Nephron progenitor cell (in vitro differentiated cells): ENCODE data around the gene S100A11.

Experiments used
- DNase-seq: peaks from one replicate; pipeline ENCODE4 v3.0.0; 2021
- H3K27ac Mint-ChIP-seq: 2 replicates; pipeline ENCODE4 v1.8.0; 2021; ENCODE audit warnings: mild to moderate bottlenecking, moderate library complexity, mixed read lengths
- H3K27me3 Mint-ChIP-seq: 2 replicates; pipeline ENCODE4 v1.8.0; 2021; ENCODE audit warnings: mild to moderate bottlenecking, low read depth, mixed read lengths; ENCODE audit not compliant: poor library complexity
- H3K36me3 Mint-ChIP-seq: 2 replicates; pipeline ENCODE4 v1.8.0; 2021; ENCODE audit warnings: low read depth, mixed read lengths
- H3K4me1 Mint-ChIP-seq: 2 replicates; pipeline ENCODE4 v1.8.0; 2021; ENCODE audit warnings: mixed read lengths
- H3K4me3 Mint-ChIP-seq: 2 replicates; pipeline ENCODE4 v1.8.0; 2021; ENCODE audit warnings: mild to moderate bottlenecking, moderate library complexity, mixed read lengths
- H3K9me3 Mint-ChIP-seq: 2 replicates; pipeline ENCODE4 v1.8.0; 2021; ENCODE audit warnings: mild to moderate bottlenecking, moderate library complexity, mixed read lengths
- TF ChIP-seq, protein P1 (sequence below): fragments of 200-600 bp; sonication (generic); IDR thresholded peaks from 2 replicates; pipeline ENCODE4 v1.5.0; 2021; ENCODE audit warnings: antibody characterized with exemption

S100A11 gene

DNA sequence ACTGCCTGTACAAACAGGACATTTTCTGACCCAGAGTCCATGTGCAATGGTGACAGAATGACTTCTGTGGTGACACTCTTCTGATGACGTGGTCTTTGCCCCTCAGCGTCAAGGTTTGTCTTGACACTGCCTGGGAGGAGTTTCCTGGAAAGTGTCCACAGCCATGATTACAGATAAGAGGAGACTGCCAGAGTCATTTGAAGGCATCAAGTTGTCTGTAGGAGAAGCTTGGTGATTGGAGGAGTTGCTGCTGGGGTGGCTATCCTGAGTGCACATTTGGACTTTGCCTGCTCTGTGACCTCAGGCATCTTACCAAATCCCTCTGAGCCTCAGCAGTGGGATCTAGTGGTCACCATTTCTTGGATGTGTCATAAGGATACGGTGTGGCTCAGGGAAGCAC, 34.3 kb upstream of the S100A11 start:
- no peaks in the 10 kb centered on the region for H3K36me3 Mint-ChIP-seq
- peaks cover 18% of the 10 kb centered on the region for H3K27me3 Mint-ChIP-seq
- TF ChIP-seq, protein P1, sequence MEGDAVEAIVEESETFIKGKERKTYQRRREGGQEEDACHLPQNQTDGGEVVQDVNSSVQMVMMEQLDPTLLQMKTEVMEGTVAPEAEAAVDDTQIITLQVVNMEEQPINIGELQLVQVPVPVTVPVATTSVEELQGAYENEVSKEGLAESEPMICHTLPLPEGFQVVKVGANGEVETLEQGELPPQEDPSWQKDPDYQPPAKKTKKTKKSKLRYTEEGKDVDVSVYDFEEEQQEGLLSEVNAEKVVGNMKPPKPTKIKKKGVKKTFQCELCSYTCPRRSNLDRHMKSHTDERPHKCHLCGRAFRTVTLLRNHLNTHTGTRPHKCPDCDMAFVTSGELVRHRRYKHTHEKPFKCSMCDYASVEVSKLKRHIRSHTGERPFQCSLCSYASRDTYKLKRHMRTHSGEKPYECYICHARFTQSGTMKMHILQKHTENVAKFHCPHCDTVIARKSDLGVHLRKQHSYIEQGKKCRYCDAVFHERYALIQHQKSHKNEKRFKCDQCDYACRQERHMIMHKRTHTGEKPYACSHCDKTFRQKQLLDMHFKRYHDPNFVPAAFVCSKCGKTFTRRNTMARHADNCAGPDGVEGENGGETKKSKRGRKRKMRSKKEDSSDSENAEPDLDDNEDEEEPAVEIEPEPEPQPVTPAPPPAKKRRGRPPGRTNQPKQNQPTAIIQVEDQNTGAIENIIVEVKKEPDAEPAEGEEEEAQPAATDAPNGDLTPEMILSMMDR: no peak
- H3K27ac Mint-ChIP-seq: no peak overlapping the region
- H3K4me1 Mint-ChIP-seq: no peaks in the 10 kb centered on the region
- no peak overlapping the region for H3K4me3 Mint-ChIP-seq
- H3K9me3 Mint-ChIP-seq: no peaks in the 10 kb centered on the region
- no peak for DNase-seq

DNA sequence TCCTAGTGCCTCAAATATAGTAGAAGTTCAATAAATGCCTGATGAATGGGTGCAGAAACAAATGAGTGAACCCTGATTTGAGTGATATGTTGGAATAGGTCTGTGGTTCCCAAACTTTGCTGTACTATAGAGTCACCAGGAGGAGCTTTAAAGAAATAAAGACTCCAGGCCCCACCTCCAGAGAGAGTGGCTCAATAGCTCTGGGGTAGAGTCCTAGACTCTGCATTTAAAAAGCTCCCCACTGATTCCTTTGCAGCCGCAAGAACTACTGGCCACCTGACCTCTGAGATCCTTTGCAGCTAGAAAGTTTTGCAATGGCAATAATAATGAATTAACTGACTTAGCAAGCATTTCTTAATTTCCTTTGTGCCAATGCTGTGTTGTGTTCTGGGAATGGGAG, 31.1 kb upstream of the S100A11 start:
- Mint-ChIP-seq H3K4me3 (no peak overlapping the region), H3K27ac (no peak overlapping the region), H3K9me3 (peaks cover 6% of the 10 kb centered on the region), H3K4me1 (no peaks in the 10 kb centered on the region), H3K27me3 (peaks cover 19% of the 10 kb centered on the region), H3K36me3 (no peaks in the 10 kb centered on the region)
- no peak for DNase-seq
- TF ChIP-seq, protein P1: no peak

DNA sequence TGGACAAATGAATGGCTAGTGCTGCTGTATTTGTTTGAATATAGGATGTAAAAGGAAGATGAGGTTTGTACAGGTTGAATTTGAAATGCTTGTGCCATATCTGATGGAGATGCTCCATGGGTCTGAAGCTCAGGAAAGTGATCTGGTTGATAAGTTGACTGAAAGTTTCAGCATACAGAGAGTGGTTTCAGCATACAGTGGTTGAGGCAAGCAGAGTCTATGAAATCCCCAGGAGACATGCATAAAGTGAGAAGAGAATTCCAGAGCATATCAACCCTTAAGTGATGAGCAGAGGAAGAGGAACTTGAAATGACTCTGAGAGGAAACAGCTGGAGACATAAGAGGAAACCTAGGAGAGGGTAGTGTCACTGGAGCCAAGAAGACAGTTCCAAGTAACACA, 30.3 kb upstream of the S100A11 start:
- H3K27ac Mint-ChIP-seq: no peak overlapping the region
- no peaks in the 10 kb centered on the region for H3K36me3 Mint-ChIP-seq
- H3K4me3 Mint-ChIP-seq: no peak overlapping the region
- H3K27me3 Mint-ChIP-seq: peaks cover 14% of the 10 kb centered on the region
- H3K9me3 Mint-ChIP-seq: peaks cover 6% of the 10 kb centered on the region
- TF ChIP-seq, protein P1: no peak
- DNase-seq: no peak
- H3K4me1 Mint-ChIP-seq: no peaks in the 10 kb centered on the region

DNA sequence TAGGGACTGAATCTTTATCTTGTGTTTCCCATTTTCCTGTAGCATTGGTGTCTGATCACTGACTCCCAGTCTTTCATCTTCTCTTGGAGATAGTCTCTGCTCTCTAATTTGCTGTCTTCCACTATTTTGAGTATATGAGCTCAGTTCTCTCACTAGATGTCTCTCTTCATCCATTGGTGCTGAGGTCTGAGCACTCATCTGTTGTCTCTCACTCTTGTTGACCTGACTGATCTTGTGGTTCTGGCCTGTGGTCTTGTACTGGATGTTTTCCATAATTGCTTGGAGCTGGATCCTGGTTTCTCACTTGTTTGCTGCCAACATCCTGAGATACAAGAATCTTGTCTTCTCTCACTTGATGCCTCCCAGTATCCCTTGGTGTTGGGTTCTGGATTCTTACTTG, 25.1 kb upstream of the S100A11 start:
- H3K36me3 Mint-ChIP-seq: no peaks in the 10 kb centered on the region
- no peaks in the 10 kb centered on the region for H3K4me1 Mint-ChIP-seq
- H3K4me3 Mint-ChIP-seq: no peak overlapping the region
- H3K9me3 Mint-ChIP-seq: peaks cover 6% of the 10 kb centered on the region
- TF ChIP-seq, protein P1: no peak
- DNase-seq: no peak
- H3K27ac Mint-ChIP-seq: no peak overlapping the region
- H3K27me3 Mint-ChIP-seq: peaks cover 14% of the 10 kb centered on the region

DNA sequence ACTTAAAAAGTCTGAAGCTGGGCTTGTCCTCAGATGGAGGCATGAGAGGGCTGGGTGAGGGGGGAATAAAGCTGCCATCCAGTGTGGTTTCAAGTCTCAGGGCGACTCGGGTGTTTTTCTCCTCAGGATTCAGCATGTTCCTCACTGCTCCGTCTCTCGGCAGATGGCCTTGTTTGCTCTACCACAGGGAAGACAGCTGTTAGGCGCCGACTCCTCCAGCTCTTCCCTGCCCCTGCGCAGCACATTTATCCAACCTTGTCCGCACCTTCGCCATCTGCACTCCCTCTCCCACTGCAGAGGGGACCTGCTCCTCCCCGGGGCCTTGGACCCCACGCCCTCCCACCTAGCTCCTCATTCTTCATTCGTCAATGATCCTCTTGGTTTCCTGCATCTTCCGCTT, 16.6 kb upstream of the S100A11 start:
- Mint-ChIP-seq H3K4me3 (no peak overlapping the region), H3K9me3 (no peaks in the 10 kb centered on the region), H3K36me3 (no peaks in the 10 kb centered on the region), H3K4me1 (peaks cover 18% of the 10 kb centered on the region), H3K27ac (no peak overlapping the region), H3K27me3 (peaks cover 49% of the 10 kb centered on the region)
- TF ChIP-seq, protein P1: no peak
- DNase-seq: no peak

DNA sequence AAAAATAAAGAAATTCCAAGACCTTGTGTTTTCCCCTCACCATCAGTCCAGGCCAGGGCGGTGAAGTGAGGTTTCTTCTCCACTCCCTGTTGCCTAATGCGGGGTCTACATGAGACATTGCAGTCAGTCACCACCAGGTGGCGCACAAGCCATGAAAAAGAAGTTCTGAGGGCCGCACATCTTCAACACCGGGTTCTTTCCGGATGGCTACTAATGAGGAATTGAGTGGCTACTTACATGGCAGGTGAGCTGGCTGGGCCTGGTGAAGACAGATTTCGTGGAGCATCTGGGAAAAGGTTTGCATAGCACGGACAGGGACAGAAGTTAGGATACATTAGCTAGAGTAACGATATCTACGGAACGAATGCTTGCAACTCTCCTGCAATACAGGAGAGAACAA, 15.8 kb upstream of the S100A11 start:
- Mint-ChIP-seq H3K4me1 (peaks cover 26% of the 10 kb centered on the region), H3K27me3 (peaks cover 46% of the 10 kb centered on the region), H3K27ac (no peak overlapping the region), H3K9me3 (no peaks in the 10 kb centered on the region), H3K36me3 (no peaks in the 10 kb centered on the region), H3K4me3 (no peak overlapping the region)
- TF ChIP-seq, protein P1: peak; percentile 91
- DNase-seq: peak; percentile 91
